ENCODE measurements around the gene LEMD1.

Gene LEMD1

GRCh38 chr1:205351984-205352713, 69.7 kb downstream of the LEMD1 start:
- no peak for DNase-seq

GRCh38 chr1:205350691-205351141, 71.1 kb downstream of the LEMD1 start:
- DNase-seq = no peak

- no peak for DNase-seq
Measured at GRCh38 chr1:205350124-205350523, 71.7 kb downstream of the LEMD1 start.

GRCh38 chr1:205348554-205349487, 73.0 kb downstream of the LEMD1 start:
- DNase-seq = no peak

- no peak for DNase-seq
Measured at GRCh38 chr1:205346956-205347574, 74.8 kb downstream of the LEMD1 start.

- no peak for DNase-seq
Measured at GRCh38 chr1:205345761-205346160, 76.1 kb downstream of the LEMD1 start.

GRCh38 chr1:205344066-205344928, 77.6 kb downstream of the LEMD1 start:
- peak; percentile 39 for DNase-seq

- peak; percentile 25 for DNase-seq
Measured at GRCh38 chr1:205343431-205344065, 78.3 kb downstream of the LEMD1 start.

GRCh38 chr1:205342986-205343385, 78.9 kb downstream of the LEMD1 start:
- DNase-seq = no peak

- DNase-seq = no peak
Measured at GRCh38 chr1:205340676-205341075, 81.2 kb downstream of the LEMD1 start.

GRCh38 chr1:205339717-205340116, 82.1 kb downstream of the LEMD1 start:
- DNase-seq = no peak

GRCh38 chr1:205339197-205339702, 82.6 kb downstream of the LEMD1 start:
- no peak for DNase-seq

GRCh38 chr1:205338011-205338410, 83.8 kb downstream of the LEMD1 start:
- DNase-seq = no peak

GRCh38 chr1:205337481-205337880, 84.4 kb downstream of the LEMD1 start:
- DNase-seq = no peak

- peak; percentile 78 for DNase-seq
Measured at GRCh38 chr1:205335692-205336091, 86.2 kb downstream of the LEMD1 start.

GRCh38 chr1:205332015-205332791, 89.7 kb downstream of the LEMD1 start:
- DNase-seq = no peak
